ENCODE results near the gene CPHXL.

Gene CPHXL
- 0 reads per million in 2 donors for total RNA-seq

DNA sequence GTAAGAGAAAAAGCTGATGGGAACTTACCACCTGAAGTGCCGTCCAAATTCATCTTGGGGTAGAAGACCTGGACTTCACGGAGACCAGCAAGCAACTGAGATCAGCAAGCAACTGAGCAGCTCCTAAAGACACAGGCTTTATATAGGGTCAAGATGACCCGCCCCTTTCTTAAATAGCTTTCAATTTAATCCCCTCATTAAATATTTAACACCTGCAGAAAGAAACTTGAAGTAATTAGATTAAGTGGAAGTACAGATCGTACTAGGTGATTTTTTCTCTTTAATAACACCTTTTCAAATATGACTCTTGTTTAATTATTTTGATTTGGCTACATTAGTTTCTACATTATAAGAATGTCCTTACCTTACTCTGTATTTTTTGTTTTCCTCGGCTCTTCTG, at the start of gene CPHXL:
TSS of gene CPHXL (minus strand) at position 101 of the 400 bp plus-strand sequence. CDS start at position 53, 48 bp downstream.
- no peak for DNase-seq

DNA sequence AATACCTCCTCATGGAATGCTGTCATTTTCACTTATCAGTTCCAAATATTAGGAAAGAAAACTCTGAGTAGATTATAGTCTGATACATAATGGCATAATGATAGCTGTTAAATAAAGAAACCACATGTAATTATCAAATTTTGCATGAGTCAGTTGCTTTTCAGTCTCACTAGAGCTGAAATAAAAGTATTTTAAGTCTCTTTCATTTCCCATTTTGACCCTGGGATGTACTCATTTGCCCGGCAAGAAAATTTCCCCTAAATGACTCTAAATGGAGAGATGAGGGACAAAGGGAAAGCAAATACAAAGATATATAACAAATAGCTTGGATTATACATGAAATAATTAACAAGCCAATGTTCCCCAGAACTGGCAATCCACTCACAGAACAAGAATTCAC, 47.9 kb upstream of the CPHXL start:
- no peak for DNase-seq

GRCh38 chr16:75770051-75770450, 43.8 kb upstream of the CPHXL start:
- no peak for DNase-seq

DNA sequence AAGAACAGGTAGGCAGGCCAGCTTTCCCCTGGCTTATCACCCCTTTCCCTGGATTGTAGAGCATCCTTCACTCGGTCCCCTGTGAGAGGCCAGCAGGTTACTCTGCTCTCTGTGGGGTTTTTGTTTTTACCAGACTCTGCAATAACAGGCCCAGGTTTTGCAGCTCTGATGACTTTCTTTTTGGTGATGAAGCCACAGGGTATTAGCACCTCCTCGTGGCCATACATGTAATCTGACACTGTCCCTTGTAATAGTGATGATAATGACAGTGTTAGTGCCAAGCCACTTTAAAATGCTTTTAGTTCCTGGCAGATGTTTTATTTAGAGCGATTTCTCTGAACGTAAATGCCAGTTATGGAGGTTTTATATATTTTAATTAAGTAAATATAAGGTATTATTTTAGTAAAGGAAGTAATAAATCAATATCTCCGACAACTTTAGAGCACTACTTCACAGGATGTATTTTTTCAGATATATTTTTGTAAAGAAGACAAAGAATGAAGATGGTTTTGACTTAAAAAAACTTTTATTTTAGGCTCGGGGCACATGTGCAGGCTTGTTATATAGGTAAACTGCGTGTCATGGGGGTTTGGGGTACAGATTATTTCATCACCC, 38.0 kb upstream of the CPHXL start:
- no peak for DNase-seq

- DNase-seq: no peak
These were observed 36.9 kb upstream of the CPHXL start for GRCh38 chr16:75763204-75763603.

- DNase-seq: no peak
These were observed 36.5 kb upstream of the CPHXL start for GRCh38 chr16:75762746-75763145.

DNA sequence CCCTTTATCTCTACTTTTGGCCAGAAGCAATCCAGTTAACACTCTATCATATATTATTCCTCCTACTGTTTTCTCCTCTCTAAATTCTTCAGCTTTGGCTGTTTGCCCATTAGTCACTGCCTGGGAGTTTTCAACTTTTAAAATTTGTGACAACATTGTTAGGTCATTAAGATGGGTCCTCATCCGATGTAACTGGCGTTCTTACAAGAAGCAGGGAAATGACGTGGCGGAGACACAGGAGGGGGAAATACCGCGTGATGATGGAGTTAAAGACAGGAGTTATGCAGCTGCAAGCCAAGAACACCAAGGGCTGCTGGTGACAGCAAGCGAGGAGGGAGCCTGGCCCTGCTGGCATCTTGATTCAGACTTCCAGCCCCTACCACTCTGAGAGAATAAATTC, 34.8 kb upstream of the CPHXL start:
- no peak for DNase-seq

DNA sequence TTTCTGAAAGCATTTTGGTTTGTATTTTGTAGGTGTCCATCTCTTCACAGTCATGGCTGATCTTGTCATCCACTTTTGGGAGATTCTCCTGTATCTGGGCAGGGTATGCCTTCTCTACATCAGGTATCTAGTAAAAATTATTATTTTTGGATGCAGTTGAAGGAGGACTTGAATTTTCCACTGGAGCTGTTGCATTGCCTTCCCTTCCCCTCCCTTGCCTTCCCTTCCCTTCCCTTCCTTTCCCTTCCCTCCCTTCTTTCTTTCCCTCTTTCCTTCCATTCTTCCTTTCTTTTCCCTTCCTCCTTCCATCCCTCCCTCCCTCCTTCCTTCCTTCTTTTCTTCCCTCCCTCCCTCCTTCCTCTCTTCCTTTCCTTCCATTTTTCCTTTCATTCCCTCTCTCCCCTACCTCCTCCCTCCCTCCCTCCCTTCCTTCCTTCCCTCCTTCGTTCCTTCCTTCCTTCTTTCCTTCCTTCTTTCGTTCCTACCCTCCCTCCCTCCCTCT, 33.8 kb upstream of the CPHXL start:
- DNase-seq: no peak

GRCh38 chr16:75758215-75758614, 31.9 kb upstream of the CPHXL start:
- no peak for DNase-seq

DNA sequence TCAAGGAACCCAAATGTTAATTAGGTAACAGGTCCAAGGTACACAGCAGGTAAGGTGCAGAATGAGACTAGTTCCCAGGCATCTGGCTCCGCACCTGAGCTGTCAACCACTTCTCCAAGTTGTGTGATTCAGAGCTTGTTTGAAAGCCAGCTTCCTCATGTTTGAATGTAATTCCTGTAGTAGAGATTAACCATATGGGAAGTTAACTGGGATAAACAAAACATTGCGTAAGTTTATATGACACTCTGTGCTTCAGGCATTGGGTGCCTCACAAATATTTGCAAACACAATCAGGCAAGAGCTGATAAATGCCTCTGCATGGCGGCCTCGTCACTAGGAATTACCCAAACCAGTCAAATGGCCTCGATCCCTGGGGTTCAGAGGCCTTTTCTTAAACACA, 27.9 kb upstream of the CPHXL start:
- DNase-seq: no peak

DNA sequence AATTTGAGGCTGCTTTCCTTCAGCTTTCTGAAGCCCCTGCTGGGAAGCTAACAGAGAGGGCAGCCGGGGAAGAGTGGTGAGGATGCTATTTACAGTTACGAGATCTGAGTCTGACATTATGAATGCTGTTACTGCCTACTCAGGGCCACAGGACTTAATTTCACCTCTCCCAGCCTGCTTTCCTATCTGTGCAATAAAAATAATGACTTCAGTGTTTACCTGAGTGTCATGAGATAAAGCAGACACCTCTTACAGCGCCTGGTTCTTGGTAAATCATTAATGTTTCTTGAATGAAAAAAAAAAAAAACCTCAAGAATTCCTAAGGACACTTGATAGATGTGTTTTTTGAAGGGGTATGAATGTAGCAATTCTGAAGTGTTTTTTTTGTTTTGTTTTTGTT, 24.2 kb upstream of the CPHXL start:
- DNase-seq: no peak

DNA sequence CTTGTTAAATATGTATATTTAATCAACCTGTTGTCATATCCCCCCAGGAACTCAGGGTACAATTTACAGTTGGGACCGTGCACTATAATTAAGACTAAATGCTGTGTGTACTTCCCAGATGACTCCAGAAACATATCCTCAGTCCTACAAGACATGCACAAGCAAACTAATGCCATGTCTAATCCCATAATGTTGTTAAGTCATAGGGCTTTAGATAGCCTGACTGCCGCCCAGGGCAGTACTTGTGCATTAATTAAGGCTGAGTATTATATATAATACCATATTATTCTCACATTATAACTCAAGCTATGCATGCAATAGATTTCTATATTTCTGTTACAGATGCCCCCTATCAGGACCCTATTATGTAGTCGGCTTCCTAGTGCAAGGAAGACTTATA, 20.1 kb upstream of the CPHXL start:
- DNase-seq: no peak

GRCh38 chr16:75745823-75746222, 19.5 kb upstream of the CPHXL start:
- DNase-seq: no peak

DNA sequence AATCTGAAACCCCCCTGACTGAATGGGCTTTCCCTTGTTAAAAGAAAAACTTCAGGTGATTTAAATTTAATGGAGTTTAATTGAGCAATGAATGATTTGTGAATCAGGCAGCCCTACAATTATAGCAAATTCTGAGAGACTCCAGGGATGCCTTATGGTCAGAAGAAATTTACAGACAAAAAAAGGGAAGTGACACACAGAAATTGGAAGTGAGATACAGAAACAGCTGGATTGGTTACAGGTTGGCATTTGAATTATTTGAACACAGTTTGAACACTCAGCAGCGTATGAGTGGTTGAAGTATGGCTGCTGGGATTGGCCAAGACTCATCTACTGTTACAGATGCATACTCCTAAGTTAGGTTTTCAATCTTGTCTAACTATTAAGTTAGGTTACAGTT, 19.0 kb upstream of the CPHXL start:
- no peak for DNase-seq

DNA sequence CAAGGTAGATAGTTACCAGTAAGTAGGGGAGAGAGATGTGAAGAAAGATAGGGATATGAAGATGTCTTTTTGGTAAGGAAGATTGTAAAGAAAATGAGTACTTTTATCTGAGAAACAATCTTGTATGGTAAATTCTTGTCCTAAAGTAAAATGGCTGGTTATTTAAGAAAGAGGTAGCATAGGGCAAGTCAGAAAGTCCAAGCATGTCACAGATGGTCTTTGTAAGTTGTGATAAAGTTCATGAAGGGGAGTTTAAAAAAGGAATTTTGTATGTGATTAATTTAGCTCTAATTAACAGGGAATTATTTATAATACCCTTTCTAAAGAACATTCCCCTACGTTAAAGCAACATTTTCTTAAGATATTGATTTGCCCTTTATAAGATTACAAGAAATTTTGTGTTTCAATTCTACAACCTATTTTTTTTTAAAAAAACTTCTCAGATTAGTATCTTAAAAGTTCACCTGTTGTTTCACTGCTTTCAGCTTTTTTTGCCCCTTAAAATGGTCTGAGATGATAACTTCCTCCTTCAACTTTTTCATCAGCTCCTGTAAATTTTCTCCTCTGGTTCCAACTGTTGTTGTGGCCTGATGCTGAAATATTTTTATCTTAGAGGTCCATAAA, 16.2 kb upstream of the CPHXL start:
- no peak for DNase-seq

- DNase-seq: no peak
These were observed 7.3 kb upstream of the CPHXL start for GRCh38 chr16:75733305-75734211.

DNA sequence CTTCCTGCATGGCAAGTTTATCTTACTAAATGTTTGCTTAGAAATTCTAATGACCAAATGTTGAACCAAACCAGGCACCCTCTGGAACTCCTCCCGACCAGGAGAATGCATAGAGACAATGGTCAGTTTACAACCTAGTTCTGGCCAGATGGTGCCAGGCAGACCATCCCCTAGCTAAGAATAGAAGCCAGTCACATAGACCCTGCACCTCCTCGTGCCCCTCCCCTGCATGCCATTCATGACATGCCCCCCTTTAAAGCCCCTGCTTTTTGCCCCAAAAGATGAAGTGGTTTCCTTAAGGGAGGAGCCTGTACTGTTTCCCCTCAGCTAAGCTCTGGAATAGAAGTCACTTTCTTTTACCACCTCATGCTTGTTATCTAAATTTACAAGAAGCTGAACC, 6.6 kb upstream of the CPHXL start:
- no peak for DNase-seq

DNA sequence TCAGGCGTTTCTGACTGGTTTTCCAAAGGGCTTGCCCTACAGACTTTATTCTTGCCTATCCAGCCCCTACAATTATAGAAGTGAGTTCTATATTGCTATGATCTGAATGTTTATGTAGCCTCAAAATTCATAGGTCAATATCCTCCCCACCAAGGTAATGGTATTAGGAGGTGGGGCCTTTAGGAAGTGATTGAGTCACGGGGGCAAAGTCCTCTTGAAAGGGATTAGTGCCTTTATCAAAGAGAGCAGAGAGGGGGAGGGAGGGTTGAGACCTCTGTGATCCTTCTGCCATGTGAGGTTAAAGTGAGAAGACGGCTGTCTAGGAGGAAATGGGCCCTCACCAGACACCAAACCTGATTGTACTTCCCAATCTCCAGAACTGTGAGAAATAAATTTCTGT, 931 bp upstream of the CPHXL start:
- no peak for DNase-seq

DNA sequence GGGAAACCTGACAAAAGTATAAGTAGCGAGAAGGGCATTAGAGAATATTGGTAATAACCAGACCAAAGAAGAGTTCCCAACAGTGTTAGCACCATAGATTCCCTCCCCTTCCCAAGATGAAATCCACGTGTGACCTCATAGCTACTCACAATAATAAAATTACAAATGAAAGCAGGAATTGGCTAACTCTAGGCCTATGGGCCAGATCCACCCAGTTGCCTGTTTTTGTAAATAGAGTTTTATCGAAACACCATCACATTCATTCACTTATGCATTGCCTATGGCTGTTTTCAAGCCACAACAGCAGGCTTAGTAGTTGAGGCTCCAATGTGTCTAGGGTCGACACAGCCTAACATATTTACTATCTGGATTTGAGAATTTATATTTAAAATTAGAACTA, 7.8 kb downstream of the CPHXL start:
- no peak for DNase-seq

GRCh38 chr16:75714661-75715060, 11.6 kb downstream of the CPHXL start:
- no peak for DNase-seq

- DNase-seq: no peak
These were observed 15.9 kb downstream of the CPHXL start for GRCh38 chr16:75710344-75710743.

- no peak for DNase-seq
These were observed 23.0 kb downstream of the CPHXL start for GRCh38 chr16:75703306-75703705.

GRCh38 chr16:75702242-75702641, 24.0 kb downstream of the CPHXL start:
- no peak for DNase-seq

DNA sequence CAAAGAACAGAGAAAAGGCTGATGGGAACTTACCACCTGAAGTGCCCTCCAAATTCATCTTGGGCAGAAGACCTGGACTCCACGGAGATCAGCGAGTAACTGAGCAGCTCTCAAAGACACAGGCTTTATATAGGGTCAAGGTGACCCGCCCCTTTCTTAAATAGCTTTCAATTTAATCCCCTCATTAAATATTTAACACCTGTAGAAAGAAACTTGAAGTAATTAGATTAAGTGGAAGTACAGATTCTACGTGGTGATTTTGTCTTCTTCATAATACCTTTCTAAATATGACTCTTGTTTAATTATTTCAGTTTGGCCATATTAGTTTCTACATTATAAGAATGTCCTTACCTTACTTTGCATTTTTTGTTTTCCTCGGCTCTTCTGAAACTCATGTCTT, 24.9 kb downstream of the CPHXL start, which contains the start of gene DUXB:
TSS of gene DUXB (minus strand) at position 101 of the 400 bp plus-strand sequence. CDS start at position 58, 43 bp downstream.
- DNase-seq: no peak
